HepG2 (cell line): Measurements from ENCODE around the gene YBX2. TPM values are rescaled to one million over a fixed set of nuclear protein-coding genes. Genes with fewer than 3 reads are reported as not detected.
A peak's percentile ranks its signal among the peaks of the same experiment; 100 is the strongest.

Experiments used
- ARID5B ChIP-seq: IDR thresholded peaks from 2 replicates; pipeline ENCODE4 v1.4.0; 2020; ENCODE audit warnings: mild to moderate bottlenecking, missing genetic modification reagents
- DNMT3B ChIP-seq: conservative IDR thresholded peaks from 2 replicates; pipeline ENCODE4 v1.6.1; 2016; ENCODE audit warnings: missing biosample characterization, control low read depth
- ETS1 ChIP-seq: sonication (generic); formaldehyde crosslinking; IDR thresholded peaks from 2 replicates; pipeline ENCODE4 v1.4.0; 2020; ENCODE audit warnings: missing genetic modification reagents
- ETV6 ChIP-seq: sonication (generic); formaldehyde crosslinking; conservative IDR thresholded peaks from 2 replicates; pipeline ENCODE4 v1.4.0; 2020; ENCODE audit warnings: missing genetic modification reagents
- FOXO1 ChIP-seq: sonication (generic); formaldehyde crosslinking; IDR thresholded peaks from 2 replicates; pipeline ENCODE4 v1.4.0; 2020; ENCODE audit warnings: missing genetic modification reagents
- GABPA ChIP-seq, 2 experiments: IDR thresholded peaks; 2 replicates each; pipeline ENCODE4 v1.6.1; 2011 to 2016; ENCODE audit warnings: low read depth in 2 of 2, low read length in 1 of 2, missing biosample characterization in 1 of 2, missing genetic modification characterization in 1 of 2
- NFYC ChIP-seq: IDR thresholded peaks from 2 replicates; pipeline ENCODE4 v1.6.1; 2016; ENCODE audit warnings: missing genetic modification reagents, missing compliant biosample characterization
- SKI ChIP-seq: fragments of 450-650 bp; IDR thresholded peaks from one replicate; pipeline ENCODE4 v1.6.1; 2018; ENCODE audit warnings: mild to moderate bottlenecking; ENCODE audit not compliant: partially characterized antibody
- SNAI1 ChIP-seq: sonication (generic); formaldehyde crosslinking; IDR thresholded peaks from 2 replicates; pipeline ENCODE4 v1.5.0; 2020; ENCODE audit warnings: mild to moderate bottlenecking, missing genetic modification reagents, borderline replicate concordance
- SP5 ChIP-seq: IDR thresholded peaks from 2 replicates; pipeline ENCODE4 v1.6.1; 2016; ENCODE audit warnings: low read depth, borderline replicate concordance
- SPEN ChIP-seq: sonication (generic); formaldehyde crosslinking; IDR thresholded peaks from 2 replicates; pipeline ENCODE4 v1.5.1; 2020; ENCODE audit warnings: low read depth, mild to moderate bottlenecking, missing genetic modification reagents
- TEAD2 ChIP-seq: sonication (generic); formaldehyde crosslinking; IDR thresholded peaks from 2 replicates; pipeline ENCODE4 v1.9.0; 2021; ENCODE audit warnings: missing genetic modification reagents
- TEAD3 ChIP-seq: optimal IDR thresholded peaks from 2 replicates; pipeline ENCODE3; 2016; ENCODE audit warnings: borderline replicate concordance
- ZBTB1 ChIP-seq: sonication (generic); formaldehyde crosslinking; IDR thresholded peaks from 2 replicates; pipeline ENCODE4 v1.4.0; 2020; ENCODE audit warnings: missing genetic modification reagents, borderline replicate concordance
- ZBTB4 ChIP-seq: sonication (generic); formaldehyde crosslinking; IDR thresholded peaks from 2 replicates; pipeline ENCODE4 v1.4.0; 2020; ENCODE audit warnings: missing genetic modification reagents, mild to moderate bottlenecking, borderline replicate concordance
- ZEB1 ChIP-seq: IDR thresholded peaks from 2 replicates; pipeline ENCODE4 v1.6.1; 2012; ENCODE audit warnings: mild to moderate bottlenecking, low read depth, inconsistent platforms; ENCODE audit not compliant: insufficient replicate concordance
- ZNF136 ChIP-seq: sonication (generic); formaldehyde crosslinking; IDR thresholded peaks from 2 replicates; pipeline ENCODE4 v1.8.1; 2022; ENCODE audit warnings: low read depth, mild to moderate bottlenecking, moderate library complexity, missing genetic modification reagents
- ZNF260 ChIP-seq: sonication (generic); formaldehyde crosslinking; IDR thresholded peaks from 2 replicates; pipeline ENCODE4 v1.4.0; 2020; ENCODE audit warnings: missing genetic modification reagents, low read depth, mild to moderate bottlenecking, borderline replicate concordance
- ZNF292 ChIP-seq: sonication (generic); formaldehyde crosslinking; IDR thresholded peaks from 2 replicates; pipeline ENCODE4 v1.8.1; 2022; ENCODE audit warnings: mild to moderate bottlenecking, low read depth, missing genetic modification reagents, borderline replicate concordance
- ZNF317 ChIP-seq: sonication (generic); formaldehyde crosslinking; IDR thresholded peaks from 2 replicates; pipeline ENCODE4 v1.5.0; 2020; ENCODE audit warnings: mild to moderate bottlenecking, missing genetic modification reagents
- ZNF883 ChIP-seq: sonication (generic); formaldehyde crosslinking; IDR thresholded peaks from 2 replicates; pipeline ENCODE4 v1.5.1; 2020; ENCODE audit warnings: mild to moderate bottlenecking, missing genetic modification reagents; ENCODE audit errors: not compliant biosample characterization
- polyA plus RNA-seq, 8 experiments: library from polyadenylated mRNA; depleted of rRNA in 3 of 8; stranded (reverse) in 7 of 8; unstranded in 1 of 8; fragments of >200 nt; fragmentation: Illumina TruSeq in 4 of 8; extraction: Trizol in 4 of 8; gene quantifications; 2 replicates each; pipeline versions ENCODE4 v1.2.1 to v1.2.3, GENCODE V29; 2011 to 2016; ENCODE audit warnings: low read depth in 4 of 8, missing spikeins in 1 of 8, mixed read lengths in 1 of 8; ENCODE audit not compliant: insufficient read depth in 1 of 8
- total RNA-seq, 5 experiments: library from RNA; depleted of rRNA; stranded (reverse); fragments of >200 nt; fragmentation: Illumina TruSeq; extraction: Trizol; gene quantifications; 2 replicates each; pipeline ENCODE4 v1.2.3, GENCODE V29; 2016; ENCODE audit warnings: low read depth in 1 of 5

The YBX2 gene
- total and polyA plus RNA-seq, 2 of the 13 experiments (the other 11 are each of a cell fraction or from before 2014, with no cell fraction given) = 0.12 to 0.22 TPM

GRCh38 chr17:7252176-7253043, 42.0 kb downstream of the YBX2 start, which contains the start of gene ELP5 (continued):
- TF ChIP-seq GABPA (IDR thresholded peaks at IDR 0.05; ENCODE audit: low read depth, low read length) (peak; percentile 44), GABPA (CRISPR knock-in tag; IDR thresholded peaks at IDR 0.05; ENCODE audit: low read depth) (0 out of 2 replicates have a peak, but pooled peaks have one; percentile 2), ARID5B (CRISPR knock-in tag) (peak; percentile 54; the same call in 1 of the 2 replicates), DNMT3B (CRISPR knock-in tag) (no peak), ZNF883 (CRISPR knock-in tag) (no peak), ZEB1 (peak; percentile 42), SP5 (CRISPR knock-in tag) (0 out of 2 replicates have a peak, but pooled peaks have one; percentile 46), ZNF260 (CRISPR knock-in tag) (no peak), ZNF136 (CRISPR knock-in tag) (0 out of 2 replicates have a peak, but pooled peaks have one; percentile 17), ETV6 (CRISPR knock-in tag) (peak; percentile 16; the same call in 1 of the 2 replicates), SKI (peak; percentile 39), TEAD2 (CRISPR knock-in tag) (no peak), TEAD3 (no peak), ZNF292 (CRISPR knock-in tag) (no peak; the same call in 1 of the 2 replicates), SPEN (CRISPR knock-in tag) (peak; percentile 91), ZBTB1 (CRISPR knock-in tag) (no peak), SNAI1 (CRISPR knock-in tag) (no peak), ZBTB4 (CRISPR knock-in tag) (no peak), FOXO1 (no peak), NFYC (CRISPR knock-in tag) (0 out of 2 replicates have a peak, but pooled peaks have one; percentile 23), ZNF317 (CRISPR knock-in tag) (peak; percentile 75), ETS1 (no peak)
